Fibroblast of mammary gland (primary cell): ENCODE measurements around the gene PCBP4.

ENCODE experiments used
- DNase-seq: peaks from one replicate; pipeline ENCODE4 v3.0.0-alpha.2; 2010; ENCODE audit warnings: low read depth
- H3K4me3 ChIP-seq: 2 replicates; pipeline ENCODE4 v1.5.1; 2011; ENCODE audit warnings: low read depth, mild to moderate bottlenecking, low read length, moderate library complexity; ENCODE audit not compliant: control insufficient read depth
- TF ChIP-seq, protein P1 (sequence below): conservative IDR thresholded peaks from 2 replicates; pipeline ENCODE4 v1.5.1; 2011; ENCODE audit warnings: low read depth, low read length, inconsistent platforms; ENCODE audit not compliant: control insufficient read depth, insufficient read depth

PCBP4 gene

DNA sequence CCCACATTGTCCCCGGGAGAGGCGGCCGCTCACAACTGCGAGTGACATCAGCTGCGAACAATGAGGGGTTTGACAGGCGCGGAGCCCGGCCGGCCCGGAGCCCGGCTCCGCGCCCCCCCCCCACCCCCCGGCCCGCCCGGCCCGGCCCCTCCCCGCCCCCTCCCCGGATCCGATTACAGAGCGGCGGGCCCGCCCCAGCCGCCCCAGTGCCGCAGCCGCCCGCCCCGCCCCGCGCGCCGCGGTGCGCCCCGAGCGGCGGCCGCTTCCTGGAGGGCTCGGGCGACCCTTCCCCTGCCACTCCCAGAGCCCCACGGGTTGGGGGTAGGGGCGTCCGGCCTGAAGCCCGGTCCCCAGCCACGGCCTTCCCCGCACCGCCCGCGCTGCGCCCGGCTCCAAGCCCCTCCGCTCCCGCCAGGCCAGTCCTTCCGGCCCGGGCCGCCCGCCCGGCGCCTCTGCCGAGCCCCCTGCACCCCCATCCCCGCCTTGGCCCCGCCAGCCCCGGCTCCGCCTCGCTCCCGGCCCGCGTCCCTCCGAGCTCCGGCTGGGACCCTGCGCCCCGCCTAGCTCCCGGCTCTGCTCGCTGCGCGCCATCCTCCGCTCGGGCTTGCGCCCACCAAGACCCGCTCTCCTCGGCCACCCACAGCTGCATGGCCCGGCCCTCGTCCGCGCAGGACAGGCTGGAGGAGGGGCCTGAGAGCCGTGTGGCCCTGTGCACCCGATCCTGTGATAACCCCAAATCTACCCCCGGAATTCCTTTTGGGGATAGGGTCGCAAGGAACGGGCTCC is at the start of gene PCBP4:
Gene PCBP4, minus strand, starts transcription at position 71 of the 786 bp plus-strand sequence. CDS start 6,214 bp downstream, outside the sequence.
- H3K4me3 ChIP-seq = peak within 1 kb of the TSS; percentile 62
- no peak for DNase-seq
- TF ChIP-seq, protein P1, sequence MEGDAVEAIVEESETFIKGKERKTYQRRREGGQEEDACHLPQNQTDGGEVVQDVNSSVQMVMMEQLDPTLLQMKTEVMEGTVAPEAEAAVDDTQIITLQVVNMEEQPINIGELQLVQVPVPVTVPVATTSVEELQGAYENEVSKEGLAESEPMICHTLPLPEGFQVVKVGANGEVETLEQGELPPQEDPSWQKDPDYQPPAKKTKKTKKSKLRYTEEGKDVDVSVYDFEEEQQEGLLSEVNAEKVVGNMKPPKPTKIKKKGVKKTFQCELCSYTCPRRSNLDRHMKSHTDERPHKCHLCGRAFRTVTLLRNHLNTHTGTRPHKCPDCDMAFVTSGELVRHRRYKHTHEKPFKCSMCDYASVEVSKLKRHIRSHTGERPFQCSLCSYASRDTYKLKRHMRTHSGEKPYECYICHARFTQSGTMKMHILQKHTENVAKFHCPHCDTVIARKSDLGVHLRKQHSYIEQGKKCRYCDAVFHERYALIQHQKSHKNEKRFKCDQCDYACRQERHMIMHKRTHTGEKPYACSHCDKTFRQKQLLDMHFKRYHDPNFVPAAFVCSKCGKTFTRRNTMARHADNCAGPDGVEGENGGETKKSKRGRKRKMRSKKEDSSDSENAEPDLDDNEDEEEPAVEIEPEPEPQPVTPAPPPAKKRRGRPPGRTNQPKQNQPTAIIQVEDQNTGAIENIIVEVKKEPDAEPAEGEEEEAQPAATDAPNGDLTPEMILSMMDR = no peak

GRCh38 chr3:52015438-52016228 is 48.4 kb upstream of the PCBP4 start:
- no peak for DNase-seq
- H3K4me3 ChIP-seq = no peak overlapping the region
- TF ChIP-seq, protein P1 = no peak

DNA sequence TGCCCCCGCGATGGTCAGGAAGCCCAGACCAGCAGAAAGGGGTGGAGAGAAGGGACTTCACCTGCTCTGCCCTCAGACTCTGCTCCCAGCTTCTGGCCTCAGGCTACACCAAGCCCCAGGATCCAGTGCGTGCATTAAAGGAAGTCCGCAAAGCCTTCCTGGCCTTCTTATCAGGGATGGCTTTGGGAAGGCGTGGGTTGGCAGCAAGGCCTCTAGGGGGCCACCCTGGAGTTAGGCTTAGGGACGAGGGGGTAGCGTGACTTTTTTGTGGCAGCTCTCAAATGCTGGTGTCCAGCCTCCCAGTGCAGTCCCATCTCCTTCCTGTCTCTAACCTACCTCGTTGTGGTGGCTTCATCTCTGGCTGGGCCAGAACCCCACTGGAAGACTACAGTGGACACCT is 47.4 kb upstream of the PCBP4 start:
- no peak for DNase-seq
- H3K4me3 ChIP-seq = no peak overlapping the region
- TF ChIP-seq, protein P1 = peak; percentile 27

- DNase-seq = no peak
- TF ChIP-seq, protein P1 = no peak
- no peak overlapping the region for H3K4me3 ChIP-seq
Measured at GRCh38 chr3:52013802-52014598, 46.7 kb upstream of the PCBP4 start.

- TF ChIP-seq, protein P1 = no peak
- no peak overlapping the region for H3K4me3 ChIP-seq
- DNase-seq = no peak
Measured at GRCh38 chr3:52012699-52013098, 45.4 kb upstream of the PCBP4 start.

DNA sequence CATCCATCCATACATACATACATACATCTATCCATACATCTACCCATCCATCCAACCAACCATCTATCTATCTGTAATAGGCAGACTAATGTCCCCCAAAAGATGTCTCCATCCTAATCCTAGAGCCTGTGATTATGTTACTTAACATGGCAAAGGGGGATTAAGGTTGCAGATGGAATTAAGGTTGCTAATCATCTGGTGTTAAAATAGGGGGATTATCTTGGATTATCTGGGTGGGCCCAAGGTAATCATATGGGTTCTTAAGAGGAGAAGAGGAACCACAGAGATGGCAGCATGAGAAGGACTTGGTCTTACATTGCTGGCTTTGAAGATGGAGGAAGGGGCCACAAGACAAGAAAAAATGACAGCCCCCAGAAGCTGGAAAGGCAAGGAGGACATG is 43.2 kb upstream of the PCBP4 start:
- no peak for DNase-seq
- TF ChIP-seq, protein P1 = no peak
- no peak overlapping the region for H3K4me3 ChIP-seq
